Panc1 (cell line): ENCODE data around the gene FBXL17. TPM values are rescaled to one million over a fixed set of nuclear protein-coding genes. Genes with fewer than 3 reads are reported as not detected.

Experiments
- ATAC-seq: fragments of 200-7000 bp; cut with Tn5 transposase; 2 replicates; pipeline ENCODE4 v1.9.1; 2020; ENCODE audit warnings: mild to moderate bottlenecking, moderate library complexity
- BruUV-seq: library from RNA; stranded (reverse); fragments of 400-500 nt; replicated peaks from 2 replicates; lab custom pipeline; 2021; lab: Mats Ljungman, UMichigan
- CTCF ChIA-PET: fragments of 300-600 bp; sonication (Branson Sonifier 250); formaldehyde crosslinking; loops from one replicate; lab custom pipeline; 2022; ENCODE audit warnings: antibody characterized with exemption; lab: Charles Lee
- POLR2A ChIA-PET: fragments of 300-600 bp; sonication (Branson Sonifier 250); formaldehyde crosslinking; loops from one replicate; lab custom pipeline; 2022; ENCODE audit warnings: antibody characterized with exemption; lab: Charles Lee
- DNase-seq: peaks from one replicate; pipeline ENCODE4 v3.0.0-alpha.2; 2010; ENCODE audit warnings: low read depth, low spot score
- H3K27ac ChIP-seq: 2 replicates; pipeline ENCODE4 v1.5.1; 2011; ENCODE audit warnings: mild to moderate bottlenecking, low read length, inconsistent platforms
- H3K27me3 ChIP-seq: fragments of 200-500 bp; sonication (Bioruptor generic); 2 replicates; pipeline ENCODE4 v1.6.0; 2014; ENCODE audit warnings: low read length, inconsistent platforms; ENCODE audit not compliant: control insufficient read depth, insufficient read depth
- H3K36me3 ChIP-seq: fragments of 200-500 bp; sonication (Bioruptor generic); 2 replicates; pipeline ENCODE4 v1.5.1; 2014; ENCODE audit warnings: inconsistent platforms, mild to moderate bottlenecking, low read length, moderate library complexity; ENCODE audit not compliant: control insufficient read depth, insufficient read depth
- H3K4me1 ChIP-seq: 2 replicates; pipeline ENCODE4 v1.5.1; 2011; ENCODE audit warnings: inconsistent platforms, mild to moderate bottlenecking, low read length, moderate library complexity; ENCODE audit not compliant: control insufficient read depth, insufficient read depth
- H3K4me3 ChIP-seq, 2 experiments: 2 replicates each; pipeline ENCODE4 v1.5.1; 2011 to 2012; ENCODE audit warnings: low read depth in 2 of 2, low read length in 2 of 2, mild to moderate bottlenecking in 2 of 2, inconsistent platforms in 1 of 2, moderate library complexity in 1 of 2
- H3K9me3 ChIP-seq: fragments of 200-500 bp; sonication (Bioruptor generic); 2 replicates; pipeline ENCODE4 v1.5.1; 2014; ENCODE audit warnings: low read depth, mild to moderate bottlenecking, inconsistent platforms, low read length, moderate library complexity; ENCODE audit not compliant: control insufficient read depth, insufficient read depth
- POLR2AphosphoS5 ChIP-seq: IDR thresholded peaks from 2 replicates; pipeline ENCODE4 v1.6.1; 2012; ENCODE audit warnings: mild to moderate bottlenecking, low read depth, low read length, moderate library complexity
- REST ChIP-seq, 2 experiments: IDR thresholded peaks; 2 replicates each; pipeline ENCODE4 v1.6.1; 2011 to 2012; ENCODE audit warnings: low read depth in 2 of 2, control low read depth in 1 of 2, low read length in 1 of 2, mild to moderate bottlenecking in 1 of 2, moderate library complexity in 1 of 2; ENCODE audit not compliant: insufficient read depth in 1 of 2
- SIN3A ChIP-seq: IDR thresholded peaks from 2 replicates; pipeline ENCODE4 v1.6.1; 2012; ENCODE audit warnings: low read depth, mild to moderate bottlenecking, low read length, moderate library complexity, borderline replicate concordance; ENCODE audit not compliant: insufficient read depth
- TCF7L2 ChIP-seq: IDR thresholded peaks from 2 replicates; pipeline ENCODE4 v1.6.1; 2011; ENCODE audit warnings: mild to moderate bottlenecking, low read depth, low read length, inconsistent platforms
- in situ Hi-C: cut with HindIII; loops from 2 replicates; pipeline ENCODE4 v1.10.0; 2016; ENCODE audit warnings: low sequenced_read_pairs, low pct_unique_long_range_greater_than_20kb
- intact Hi-C: fragments of 100-400 bp; cut with micrococcal nuclease; formaldehyde crosslinking; loops from one replicate; pipeline ENCODE4 v1.10.0; 2022; ENCODE audit not compliant: unreplicated experiment
- total RNA-seq: library from RNA; stranded (reverse); gene quantifications from one replicate; pipeline ENCODE4 v1.2.1, GENCODE V29; 2021; ENCODE audit not compliant: unreplicated experiment
- TF ChIP-seq, protein P1 (sequence below): fragments of 450-650 bp; IDR thresholded peaks from 2 replicates; pipeline ENCODE4 v1.5.1; 2017; ENCODE audit warnings: mild to moderate bottlenecking

The FBXL17 gene
- total RNA-seq, 1 experiment from 2014 or later = 17.4 TPM

DNA sequence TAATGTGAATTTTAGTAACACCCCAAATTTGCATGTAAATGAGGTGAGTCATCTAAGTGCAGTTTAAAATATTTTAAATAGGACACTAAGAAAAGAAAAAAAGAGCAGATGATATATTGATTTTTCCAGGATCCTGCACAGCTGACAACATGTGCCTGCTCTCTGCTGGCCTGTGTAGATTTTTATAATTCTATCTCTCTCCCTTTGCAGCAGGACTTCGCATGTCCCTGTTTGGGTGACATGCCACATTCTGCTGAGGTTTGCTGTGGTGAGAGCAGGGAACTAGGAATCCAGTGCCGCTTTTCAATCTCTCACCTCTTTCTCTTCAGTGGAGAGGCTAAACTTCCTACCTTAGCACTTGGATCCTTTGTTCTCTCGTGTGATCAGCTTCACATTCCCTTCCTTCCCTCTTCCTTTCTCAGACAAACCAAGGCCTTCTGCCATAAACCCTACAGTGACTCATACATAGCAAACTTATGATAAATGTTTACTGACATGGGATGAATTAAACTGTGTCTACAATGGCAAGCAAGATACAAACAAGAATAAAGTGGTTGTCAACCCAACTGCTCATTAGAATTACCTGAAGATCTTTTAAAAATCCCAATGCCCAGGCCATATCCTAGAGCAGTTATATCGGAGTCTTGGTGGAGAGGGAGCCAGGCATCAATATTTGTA lies 512.3 kb downstream of the FBXL17 start:
- no peak overlapping the region for H3K4me3 ChIP-seq
- intact Hi-C loops = no loop called here
- no peaks in the 10 kb centered on the region for H3K36me3 ChIP-seq
- H3K4me1 ChIP-seq = no peaks in the 10 kb centered on the region; the same call in 1 of the 2 replicates
- ATAC-seq = peak; percentile 95
- TF ChIP-seq TCF7L2 (no peak), POLR2AphosphoS5 (no peak)
- H3K27ac ChIP-seq = no peak overlapping the region
- ChIA-PET POLR2A (no interaction called here), CTCF (no interaction called here)
- no TSS peak for BruUV-seq
- H3K27me3 ChIP-seq = no peaks in the 10 kb centered on the region
- DNase-seq = peak; percentile 82
- H3K9me3 ChIP-seq = no peaks in the 10 kb centered on the region
- in situ Hi-C loops = no loop called here

DNA sequence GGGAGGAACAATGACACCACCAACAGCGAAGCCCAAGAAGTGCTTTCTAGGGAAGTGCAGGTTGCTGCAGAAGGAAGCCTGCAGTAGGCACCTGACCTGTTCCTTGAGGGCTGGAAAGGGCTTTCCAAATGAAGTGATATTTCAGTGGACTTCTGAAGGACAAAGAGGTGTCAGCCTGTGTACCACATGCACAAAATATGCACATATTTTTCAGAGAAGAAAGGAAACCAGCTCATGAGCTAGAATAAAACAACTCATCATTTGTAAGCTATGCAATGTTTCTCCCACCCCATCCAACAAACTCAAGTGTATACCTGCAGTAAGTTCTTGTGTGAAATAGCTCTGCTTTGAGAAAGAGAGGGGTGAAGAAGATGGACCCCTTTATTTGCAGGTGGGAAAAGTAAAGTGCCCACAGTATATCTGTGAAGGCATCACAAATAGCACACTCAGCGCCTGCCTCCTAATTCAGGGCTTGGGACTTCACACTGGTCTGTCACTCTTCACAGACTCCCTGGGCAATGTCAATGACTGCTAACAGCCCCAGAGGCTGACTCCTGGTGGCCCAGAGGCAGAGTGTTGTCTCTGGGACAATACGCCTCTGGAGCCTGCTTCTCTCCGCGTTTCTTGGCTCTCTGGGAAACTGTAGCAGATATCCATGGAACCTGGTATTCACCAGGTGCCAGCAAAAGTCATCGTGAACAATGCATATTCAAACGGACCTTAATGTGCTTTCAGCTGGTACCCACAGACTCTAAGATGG lies 513.1 kb downstream of the FBXL17 start:
- in situ Hi-C loops (no loop called here), intact Hi-C loops (no loop called here)
- TF ChIP-seq TCF7L2 = no peak
- no peak for TF ChIP-seq SIN3A
- TF ChIP-seq POLR2AphosphoS5 = no peak
- TF ChIP-seq REST (IDR thresholded peaks at IDR 0.05; ENCODE audit: insufficient read depth in 1 of 2, low read depth in 2 of 2, low read length in 1 of 2) = no peak
- TF ChIP-seq, protein P1, sequence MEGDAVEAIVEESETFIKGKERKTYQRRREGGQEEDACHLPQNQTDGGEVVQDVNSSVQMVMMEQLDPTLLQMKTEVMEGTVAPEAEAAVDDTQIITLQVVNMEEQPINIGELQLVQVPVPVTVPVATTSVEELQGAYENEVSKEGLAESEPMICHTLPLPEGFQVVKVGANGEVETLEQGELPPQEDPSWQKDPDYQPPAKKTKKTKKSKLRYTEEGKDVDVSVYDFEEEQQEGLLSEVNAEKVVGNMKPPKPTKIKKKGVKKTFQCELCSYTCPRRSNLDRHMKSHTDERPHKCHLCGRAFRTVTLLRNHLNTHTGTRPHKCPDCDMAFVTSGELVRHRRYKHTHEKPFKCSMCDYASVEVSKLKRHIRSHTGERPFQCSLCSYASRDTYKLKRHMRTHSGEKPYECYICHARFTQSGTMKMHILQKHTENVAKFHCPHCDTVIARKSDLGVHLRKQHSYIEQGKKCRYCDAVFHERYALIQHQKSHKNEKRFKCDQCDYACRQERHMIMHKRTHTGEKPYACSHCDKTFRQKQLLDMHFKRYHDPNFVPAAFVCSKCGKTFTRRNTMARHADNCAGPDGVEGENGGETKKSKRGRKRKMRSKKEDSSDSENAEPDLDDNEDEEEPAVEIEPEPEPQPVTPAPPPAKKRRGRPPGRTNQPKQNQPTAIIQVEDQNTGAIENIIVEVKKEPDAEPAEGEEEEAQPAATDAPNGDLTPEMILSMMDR = no peak
- no peak overlapping the region for H3K4me3 ChIP-seq
- POLR2A ChIA-PET = no interaction called here
- H3K9me3 ChIP-seq = no peaks in the 10 kb centered on the region
- ATAC-seq (no peak; the same call in 1 of the 2 replicates), DNase-seq (no peak)
- CTCF ChIA-PET = no interaction called here
- H3K27ac ChIP-seq = no peak overlapping the region
- BruUV-seq = no TSS peak
- no peaks in the 10 kb centered on the region for H3K36me3 ChIP-seq
- H3K27me3 ChIP-seq = no peaks in the 10 kb centered on the region
- H3K4me1 ChIP-seq = no peaks in the 10 kb centered on the region; the same call in 1 of the 2 replicates
